ENCODE measurements around the gene MGAT5.

GRCh38 chr2:134336921-134337320 is 83.0 kb downstream of the MGAT5 start:
- TF ChIP-seq EZH2 (IDR thresholded peaks at IDR 0.05) (no peak), CTCF (IDR thresholded peaks at IDR 0.05) (no peak)
